SHP77 (cell line): ENCODE results near the gene GPR137C.
"Not testable (repeated sequence)": the region's sequence is repeated elsewhere in the genome, so short reads cannot be mapped to it uniquely, and the experiment has no call there.

Source experiments
- DNase-seq, 2 experiments: peaks; one replicate each; lab custom pipeline; 2025; lab: John Stamatoyannopoulos, UW

Gene GPR137C

DNA sequence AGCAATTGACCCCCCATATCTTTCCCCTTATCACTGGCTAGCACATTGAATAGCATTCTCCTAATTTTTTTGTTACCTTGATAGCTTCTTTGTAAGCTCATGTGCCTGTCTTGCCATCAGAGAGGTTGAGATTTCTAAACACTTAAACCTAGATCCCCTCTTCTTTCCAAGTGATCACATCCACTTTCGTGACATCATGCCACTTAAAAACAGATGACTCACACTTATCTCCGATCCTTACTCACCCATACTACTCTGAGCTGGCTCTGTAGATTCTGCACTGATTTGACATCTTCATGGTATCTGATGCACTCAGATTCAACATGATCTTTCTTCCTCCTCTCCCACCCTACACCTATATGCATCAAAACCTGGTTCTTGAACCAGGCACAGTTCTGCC lies 10.5 kb downstream of the GPR137C start:
- DNase-seq, result no peak

DNA sequence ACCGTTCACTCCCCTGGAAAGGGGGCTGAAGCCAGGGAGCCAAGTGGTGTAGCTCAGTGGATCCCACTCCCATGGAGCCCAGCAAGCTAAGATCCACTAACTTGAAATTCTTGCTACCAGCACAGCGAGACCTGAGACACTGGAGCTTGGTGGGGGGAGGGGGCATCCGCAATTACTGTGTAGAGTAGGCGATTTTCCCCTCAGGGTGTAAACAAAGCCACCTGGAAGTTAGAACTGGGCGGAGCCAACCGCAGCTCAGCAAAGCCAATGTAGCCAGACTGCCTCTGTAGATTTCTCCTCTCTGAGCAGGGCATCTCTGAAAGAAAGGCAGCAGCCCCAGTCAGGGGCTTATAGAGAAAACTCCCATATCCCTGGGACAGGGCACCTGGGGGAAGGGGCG lies 15.8 kb downstream of the GPR137C start:
- not testable (repeated sequence) for DNase-seq

DNA sequence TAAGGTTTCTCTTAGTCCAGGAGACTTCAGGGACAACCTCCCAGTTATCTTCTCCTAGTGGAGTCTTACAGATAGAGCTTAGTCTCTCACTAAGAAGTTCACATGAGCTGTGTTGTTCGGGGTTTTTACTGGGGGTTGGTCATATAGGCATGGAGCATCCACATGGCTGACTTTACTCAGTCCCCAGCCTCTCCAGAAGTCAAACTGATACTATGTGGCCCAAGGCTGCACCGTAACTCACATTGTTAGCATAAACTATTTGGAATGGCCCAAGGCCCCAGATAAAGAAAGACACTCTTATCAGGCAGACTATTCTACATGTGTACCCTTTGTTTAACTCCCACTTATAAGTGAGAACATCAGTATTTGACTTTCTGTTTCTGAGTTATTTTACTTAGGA lies 23.2 kb downstream of the GPR137C start:
- DNase-seq, result no peak

DNA sequence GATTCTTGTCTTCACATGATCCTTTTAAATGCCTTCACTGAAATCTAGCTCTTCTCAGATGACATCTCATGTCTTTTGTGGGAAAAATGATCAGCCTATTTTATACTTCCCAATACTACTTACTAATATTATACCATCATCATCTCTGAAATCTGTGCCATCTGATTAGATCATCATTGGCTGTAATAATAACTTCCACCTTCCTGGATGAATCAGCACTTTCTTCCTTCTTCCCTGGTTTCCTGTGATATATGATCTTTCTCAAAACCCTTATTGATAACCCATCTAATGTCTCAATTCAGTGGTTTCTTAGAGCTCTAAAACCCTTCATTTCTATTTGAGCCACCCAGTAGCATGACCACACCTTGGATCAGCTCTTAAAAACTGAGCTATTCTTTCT lies 30.9 kb downstream of the GPR137C start:
- no peak for DNase-seq

DNA sequence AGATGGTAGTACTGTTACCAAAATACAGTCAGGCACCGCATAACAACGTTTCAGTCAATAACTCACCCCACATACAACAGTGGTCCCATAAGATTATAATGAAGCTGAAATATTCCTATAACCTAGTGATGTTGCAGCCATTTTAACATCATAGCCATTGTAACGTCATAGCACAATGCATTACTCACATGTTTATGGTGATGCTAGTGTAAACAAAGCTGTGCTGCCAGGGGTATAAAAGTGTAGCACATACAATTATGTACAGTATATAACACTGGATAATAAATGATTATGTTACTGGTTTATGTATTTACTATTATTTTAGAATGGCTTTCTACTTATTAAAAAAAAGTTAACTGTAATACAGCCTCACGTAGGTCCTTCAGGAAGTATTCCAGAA lies 37.0 kb downstream of the GPR137C start:
- no peak for DNase-seq

DNA sequence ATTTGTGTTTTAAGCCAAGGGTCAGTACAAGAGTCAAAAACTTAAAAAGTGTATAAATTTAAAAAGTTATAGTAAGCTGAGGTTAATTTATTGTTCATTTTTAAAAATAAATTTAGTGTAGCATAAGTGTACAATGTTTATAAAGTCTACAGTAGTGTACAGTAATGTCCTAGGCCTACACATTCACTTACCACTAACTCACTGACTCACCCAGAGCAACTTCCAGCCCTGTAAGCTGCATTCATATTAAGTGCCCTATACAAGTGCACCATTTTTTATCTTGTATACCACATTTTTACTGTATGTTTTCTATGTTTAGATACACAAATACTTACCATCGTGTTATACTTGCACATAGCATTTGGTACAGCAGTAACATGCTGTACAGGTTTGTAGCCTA lies 37.7 kb downstream of the GPR137C start:
- DNase-seq, result no peak

DNA sequence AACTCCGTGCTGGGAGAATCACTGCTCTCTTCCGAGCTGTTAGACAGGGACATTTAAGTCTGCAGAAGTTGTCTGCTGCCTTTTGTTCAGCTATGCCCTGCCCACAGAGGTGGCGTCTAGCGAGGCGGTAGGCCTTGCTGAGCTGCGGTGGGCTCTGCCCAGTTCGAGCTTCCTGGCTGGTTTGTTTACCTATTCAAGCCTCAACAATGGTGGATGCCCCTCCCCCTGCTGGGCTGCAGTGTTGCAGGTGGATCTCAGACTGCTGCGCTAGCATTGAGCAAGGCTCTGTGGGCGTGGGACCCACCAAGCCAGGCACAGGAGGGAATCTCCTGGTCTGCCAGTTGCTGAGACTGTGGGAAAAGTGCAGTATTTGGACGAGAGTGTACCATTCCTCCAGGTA lies 43.7 kb downstream of the GPR137C start:
- peak in 1 of 2 experiments; percentile 6 for DNase-seq

DNA sequence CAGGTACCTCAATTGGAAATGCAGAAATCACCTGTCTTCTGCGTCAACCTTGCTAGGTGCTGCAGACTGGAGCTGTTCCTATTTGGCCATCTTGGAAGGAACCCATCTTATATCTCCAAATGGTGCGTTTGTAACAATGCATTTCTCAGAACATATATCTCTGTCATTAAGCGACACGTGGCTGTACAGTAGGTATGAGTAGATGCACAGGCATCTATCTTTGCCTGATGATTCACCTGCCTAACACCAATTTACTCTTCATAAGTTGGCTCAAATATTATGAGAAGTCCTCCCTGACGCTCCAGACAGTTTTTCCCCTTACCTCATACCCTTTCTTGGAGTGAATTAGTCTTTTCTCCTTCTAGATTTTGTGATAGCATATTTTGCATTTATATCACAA lies 44.2 kb downstream of the GPR137C start:
- no peak for DNase-seq

DNA sequence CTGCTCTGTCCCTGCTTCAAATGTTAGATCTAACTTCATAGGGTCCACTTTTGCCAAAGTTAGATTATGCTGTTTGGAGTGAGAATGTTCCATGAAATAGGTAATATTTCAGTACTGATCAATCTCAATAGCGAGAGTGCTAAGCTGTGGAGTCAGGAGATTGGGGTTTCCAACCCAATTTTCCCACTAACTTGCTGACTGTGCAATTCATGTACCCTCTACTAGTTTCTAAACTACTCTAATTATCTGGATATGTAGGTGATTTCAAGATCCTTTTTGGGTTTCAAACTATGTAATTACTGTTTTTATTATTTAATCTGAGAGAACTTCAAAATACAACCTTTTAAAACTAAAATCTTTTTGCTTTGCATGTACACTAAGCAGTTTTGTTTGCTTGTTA lies 45.9 kb downstream of the GPR137C start:
- DNase-seq, result no peak

DNA sequence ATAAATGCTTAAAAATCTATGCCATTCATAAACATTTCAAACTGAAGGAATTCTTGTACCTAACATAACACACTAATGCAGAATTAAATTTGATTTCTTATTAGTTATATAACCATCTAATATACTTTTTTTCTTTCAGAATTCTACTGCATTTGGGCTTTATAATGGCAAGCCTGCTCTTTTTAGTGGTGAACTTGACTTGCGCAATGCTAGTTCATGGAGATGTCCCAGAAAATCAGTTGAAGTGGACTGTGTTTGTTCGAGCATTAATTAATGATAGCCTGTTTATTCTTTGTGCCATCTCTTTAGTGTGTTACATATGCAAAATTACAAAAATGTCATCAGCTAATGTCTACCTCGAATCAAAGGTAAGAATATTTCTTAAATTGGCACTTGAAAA lies 47.3 kb downstream of the GPR137C start:
- DNase-seq, result no peak

DNA sequence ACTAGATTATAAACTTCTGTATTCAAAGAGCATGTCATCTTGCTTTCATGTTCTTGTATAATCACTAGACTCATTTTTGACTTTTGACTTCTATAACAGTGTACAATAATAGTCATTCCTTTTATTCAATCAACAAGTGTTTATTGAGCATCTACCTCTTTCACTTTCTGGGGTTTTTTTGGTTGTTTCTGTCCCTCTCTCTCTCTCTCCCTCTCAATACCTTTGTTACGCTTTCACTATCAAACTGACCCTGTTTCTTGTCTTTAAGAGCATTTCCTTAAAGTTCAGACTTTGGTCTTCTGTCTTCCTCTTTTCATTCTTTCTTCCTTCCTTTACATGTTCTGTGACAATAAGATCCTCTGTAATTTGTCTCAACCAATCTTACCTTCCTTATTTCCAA lies 49.5 kb downstream of the GPR137C start:
- DNase-seq, result no peak

DNA sequence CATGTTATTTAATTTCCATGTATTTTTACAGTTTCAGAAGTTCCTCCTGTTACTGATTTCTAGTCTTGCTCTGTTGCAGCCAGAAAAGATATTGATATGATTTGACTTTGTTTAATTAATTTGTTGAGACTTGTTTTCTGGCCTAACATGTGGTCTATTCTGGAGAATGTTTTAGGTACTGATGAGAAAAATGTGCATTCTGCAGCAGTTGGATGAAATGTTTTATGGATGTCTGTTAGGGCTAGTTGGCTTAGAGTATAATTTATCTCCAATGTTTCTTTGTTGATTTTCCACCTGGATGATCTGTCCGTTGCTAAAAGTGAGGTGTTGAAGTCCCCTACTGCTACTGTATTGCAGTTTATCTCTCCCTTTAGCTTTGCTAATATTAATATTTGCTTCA lies 54.4 kb downstream of the GPR137C start:
- DNase-seq, result no peak

DNA sequence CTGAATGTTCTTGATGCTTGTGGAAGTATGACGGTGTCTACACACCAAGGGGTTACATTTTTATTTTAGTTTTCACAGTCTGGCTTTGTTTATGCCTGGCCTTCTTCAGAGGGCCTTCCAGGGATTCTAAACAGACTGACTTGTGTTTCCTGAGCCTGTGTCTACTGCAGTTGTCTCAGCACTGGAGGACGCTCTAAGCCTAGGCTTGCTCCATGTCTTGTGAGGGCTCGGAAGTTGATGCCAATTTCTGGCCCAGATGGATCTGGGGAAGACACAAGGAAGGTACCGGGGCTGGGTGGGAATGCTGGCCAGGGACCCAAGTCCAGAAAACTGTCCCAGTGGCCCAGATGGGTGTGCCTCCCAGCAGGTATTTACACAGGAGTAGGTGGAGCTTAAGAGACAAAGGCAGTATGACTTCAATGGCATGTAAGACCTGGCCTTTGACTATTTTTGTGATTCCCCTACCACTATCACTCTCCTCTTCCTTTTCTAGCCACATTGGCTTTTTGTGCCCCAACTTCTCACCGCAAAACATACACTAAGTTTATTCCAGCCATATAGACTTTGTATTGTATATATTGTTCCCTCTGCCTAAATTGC lies 56.9 kb downstream of the GPR137C start:
- DNase-seq, result no peak

DNA sequence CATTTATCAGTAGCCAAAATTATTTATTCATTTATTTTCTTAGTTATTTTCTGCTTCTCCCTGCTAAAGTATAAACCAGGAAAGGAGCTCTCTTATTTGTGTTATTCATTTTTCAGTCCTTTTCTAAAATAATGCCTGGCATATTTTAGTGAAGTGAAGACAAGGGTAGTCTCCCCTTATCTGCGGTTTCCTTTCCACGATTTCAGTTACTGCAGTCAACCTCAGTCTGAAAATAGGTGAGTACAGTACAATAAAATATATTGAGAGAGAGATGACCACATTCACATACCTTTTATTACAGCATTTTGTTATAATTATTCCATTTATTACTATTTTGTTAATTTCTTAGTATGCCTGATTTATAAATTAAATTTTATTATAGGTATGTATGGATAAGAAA lies 57.6 kb downstream of the GPR137C start:
- DNase-seq, result no peak

DNA sequence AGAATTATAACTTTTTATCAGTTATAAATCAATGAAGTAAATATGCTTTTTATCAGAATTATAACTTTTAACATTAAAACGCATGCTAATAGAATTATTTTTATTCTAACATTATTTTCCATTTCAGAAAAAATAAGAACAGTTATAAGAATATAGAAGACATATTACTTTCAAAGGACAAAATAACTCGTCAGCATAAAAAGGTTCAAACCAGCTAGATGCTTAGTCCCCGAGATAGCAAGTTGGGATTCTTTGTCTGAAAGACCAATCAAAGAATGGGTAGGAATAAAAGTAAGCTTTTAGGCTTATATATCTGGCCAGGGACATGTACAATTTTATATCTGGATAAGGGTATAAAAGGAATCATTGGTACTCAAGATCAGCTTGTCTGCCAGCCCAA lies 66.0 kb downstream of the GPR137C start:
- no peak for DNase-seq

DNA sequence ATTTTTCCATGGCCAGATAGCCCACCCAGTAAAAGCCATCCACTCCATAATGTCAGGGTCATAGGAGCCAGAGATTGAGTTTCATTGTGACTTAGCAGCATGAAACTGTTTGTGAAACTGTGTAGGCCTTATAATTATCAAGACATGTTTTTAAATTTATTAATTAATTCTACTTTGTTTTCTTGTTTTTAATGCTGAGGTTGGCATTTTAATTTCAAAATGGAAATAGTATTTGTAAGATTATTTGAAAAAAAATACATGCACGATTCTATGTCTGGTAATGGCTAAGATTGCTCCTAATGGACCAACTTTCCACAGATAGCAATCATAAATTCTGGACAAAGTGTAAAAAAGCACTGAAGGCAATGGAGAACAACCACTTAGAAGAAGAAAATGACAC lies 67.1 kb downstream of the GPR137C start:
- DNase-seq, result no peak

DNA sequence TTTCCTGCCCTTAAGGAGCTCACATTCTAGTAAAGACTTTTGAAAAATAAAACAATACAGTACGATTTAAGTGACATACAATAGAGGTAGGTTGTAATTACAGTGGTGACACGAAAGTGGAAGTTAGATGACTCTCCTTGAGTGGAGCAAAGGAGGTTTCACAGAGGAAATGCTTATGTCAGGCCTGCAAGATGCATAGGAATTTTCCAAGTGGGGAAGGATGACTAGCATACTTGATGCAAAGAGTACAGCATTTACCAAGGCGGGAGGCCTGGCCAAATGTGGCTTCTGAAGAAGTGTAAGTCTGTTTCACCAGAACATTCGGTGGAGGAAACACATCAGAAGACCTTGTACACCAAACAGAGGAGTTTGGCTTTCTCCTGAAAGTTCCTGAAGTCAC lies 87.5 kb downstream of the GPR137C start:
- no peak for DNase-seq

DNA sequence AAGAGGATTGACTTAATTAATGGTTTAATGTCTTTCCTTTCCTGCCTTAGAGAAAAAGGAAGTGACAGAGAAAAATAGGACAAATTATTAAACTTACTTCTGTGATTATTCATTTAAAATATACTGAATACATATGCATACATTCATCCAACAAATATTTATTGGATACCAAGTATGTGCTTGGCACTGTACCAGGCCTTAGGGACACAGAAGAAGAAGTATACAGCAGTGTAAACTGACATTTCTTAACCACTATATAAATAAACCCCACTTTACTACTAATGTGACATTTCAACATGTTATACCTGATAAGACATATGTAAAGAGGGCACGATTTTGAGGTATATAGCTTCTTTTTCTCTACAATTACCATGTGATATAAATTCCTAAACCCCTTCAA lies 89.1 kb downstream of the GPR137C start:
- no peak for DNase-seq

DNA sequence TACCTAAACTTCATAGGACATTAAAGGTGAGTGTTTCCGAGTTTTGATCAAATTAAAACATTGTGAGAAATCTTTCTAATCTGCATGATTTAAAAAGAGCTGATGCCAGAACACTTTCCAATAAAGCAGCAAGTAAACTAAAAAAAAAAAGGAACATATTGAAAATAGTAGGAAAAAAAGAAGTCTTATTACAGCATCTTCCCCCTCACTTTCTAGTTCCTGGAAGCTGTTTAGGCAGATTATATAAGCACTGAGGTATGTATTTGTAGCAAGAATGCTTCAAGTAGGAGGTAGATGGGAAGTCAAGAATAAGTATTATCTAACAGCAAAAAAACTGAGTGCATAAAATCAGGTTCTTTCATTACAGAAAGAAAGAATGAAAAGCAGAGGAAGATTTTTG lies 96.9 kb downstream of the GPR137C start:
- DNase-seq, result no peak

DNA sequence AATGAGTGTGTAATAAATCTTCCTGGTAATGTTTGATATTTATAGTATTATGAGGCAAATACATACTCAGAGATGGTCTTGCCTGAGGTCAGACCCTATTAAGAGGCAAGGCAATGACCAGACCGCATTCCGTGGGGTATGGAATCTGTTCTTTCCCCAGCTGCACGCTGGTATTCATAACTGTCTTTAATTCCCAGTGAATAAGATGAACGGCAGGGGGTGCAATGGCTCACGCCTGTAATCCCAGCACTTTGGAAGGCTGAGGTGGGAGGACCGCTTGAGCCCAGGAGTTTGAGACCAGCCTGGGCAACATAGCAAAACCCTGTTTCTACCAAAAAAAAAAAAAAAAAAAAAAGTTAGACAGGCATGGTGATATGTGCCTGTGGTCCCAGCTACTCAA lies 98.1 kb downstream of the GPR137C start:
- no peak for DNase-seq

DNA sequence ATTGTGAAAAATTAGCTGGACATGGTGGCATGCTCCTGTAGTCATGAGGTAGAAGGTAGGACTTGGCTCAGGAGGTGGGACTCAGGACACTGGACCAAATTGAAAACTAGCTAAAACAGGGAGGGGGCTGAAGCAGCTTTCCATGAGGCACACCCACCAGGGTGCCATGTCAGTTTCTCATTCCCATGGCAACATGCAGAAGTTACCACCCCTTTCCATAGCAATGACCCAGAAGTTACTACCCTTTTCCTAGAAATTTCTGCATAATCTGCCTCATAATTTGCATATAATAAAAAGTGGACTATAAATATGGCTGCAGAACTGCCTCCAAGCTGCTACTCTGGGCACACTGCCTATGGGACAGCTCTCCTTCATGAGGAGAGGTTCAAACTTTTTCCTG lies 104.3 kb downstream of the GPR137C start:
- DNase-seq, result no peak

DNA sequence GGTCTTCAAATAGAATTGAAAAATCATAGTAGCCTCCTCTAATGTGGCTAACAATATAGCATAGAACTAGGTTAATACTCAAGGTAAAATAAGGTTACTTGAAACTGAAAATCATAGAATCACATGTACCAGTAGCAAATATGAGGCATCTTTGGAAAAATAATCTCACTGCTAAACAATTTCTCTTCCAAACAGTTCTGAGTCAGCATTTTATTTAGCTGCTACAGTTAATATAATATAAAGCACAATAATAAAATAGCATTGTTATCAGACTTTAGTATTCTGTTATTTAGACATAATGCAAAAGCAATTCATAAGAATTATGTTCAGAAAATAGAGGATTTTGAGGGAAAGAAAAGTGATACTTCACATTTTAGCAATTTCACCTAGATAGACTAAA lies 107.7 kb downstream of the GPR137C start:
- DNase-seq, result no peak

DNA sequence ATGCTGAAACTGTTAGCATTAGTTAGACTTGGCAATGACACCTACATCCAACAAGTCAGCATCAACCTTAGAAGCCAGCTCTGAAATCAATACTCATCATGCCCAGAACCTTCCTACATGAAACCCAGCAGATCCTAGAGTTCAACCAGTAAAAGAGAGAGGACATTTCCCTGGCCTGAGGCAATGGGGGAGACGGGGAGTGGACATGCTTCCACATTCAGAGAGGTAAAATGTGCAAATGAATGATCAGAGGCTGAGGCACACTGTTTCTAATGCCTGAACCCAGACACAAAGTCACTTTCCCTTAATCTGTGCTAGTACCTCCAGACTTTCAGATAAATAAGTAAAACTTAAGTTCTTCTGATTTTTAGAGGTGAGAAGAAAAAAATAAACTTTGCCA lies 108.2 kb downstream of the GPR137C start:
- DNase-seq, result no peak

DNA sequence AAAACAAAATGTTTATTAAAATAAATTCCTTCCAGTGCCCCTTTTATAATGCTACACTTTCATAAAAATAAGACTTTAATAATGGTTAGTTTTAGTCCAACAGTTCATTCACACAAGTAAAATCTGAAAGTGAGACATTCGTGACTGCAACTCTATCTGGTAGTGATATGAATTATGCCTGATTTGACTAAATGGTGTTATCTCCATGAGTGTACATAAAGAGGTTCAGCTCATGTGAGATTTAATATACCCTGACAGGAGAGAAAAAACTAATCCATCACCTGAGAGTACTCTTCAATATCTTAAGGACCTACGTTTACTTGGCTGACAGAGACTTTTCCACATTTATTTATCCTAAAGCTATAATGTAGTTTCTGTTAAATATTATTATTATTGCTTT lies 108.7 kb downstream of the GPR137C start:
- no peak for DNase-seq

DNA sequence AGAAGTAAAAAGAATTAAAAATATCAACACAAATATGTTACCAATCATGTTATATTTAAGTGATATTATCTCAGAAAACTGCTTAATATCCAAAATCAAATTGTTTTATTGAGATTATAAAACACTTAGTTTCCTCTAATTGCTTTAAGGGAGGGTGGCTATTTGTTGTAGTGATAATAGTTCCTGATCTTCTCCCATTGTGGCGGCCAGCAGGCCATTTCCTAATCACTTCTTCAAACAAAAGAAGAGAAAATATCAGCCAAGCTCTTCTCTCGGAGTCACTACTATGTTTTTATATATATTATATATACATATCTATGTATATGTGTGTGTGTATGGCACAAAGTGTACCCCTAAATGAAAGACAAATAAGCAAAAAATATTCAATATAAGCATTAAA lies 111.2 kb downstream of the GPR137C start:
- DNase-seq, result no peak
